Ishikawa (cell line): ENCODE measurements around the gene FUT1.

ENCODE experiments used
- NFIC ChIP-seq: IDR thresholded peaks from 2 replicates; pipeline ENCODE4 v1.6.1; 2012
- TCF12 ChIP-seq: IDR thresholded peaks from 2 replicates; pipeline ENCODE4 v1.6.1; 2012; ENCODE audit warnings: low read depth

GRCh38 chr19:48795685-48796070 is 43.2 kb upstream of the FUT1 start:
- TF ChIP-seq TCF12 (no peak), NFIC (no peak)
